K562 (cell line): ENCODE measurements around the gene SYVN1. TPM values are rescaled to one million over a fixed set of nuclear protein-coding genes. Genes with fewer than 3 reads are reported as not detected.

Experiments
- CREBBP ChIP-seq: IDR thresholded peaks from one replicate; pipeline ENCODE4 v1.6.1; 2012; ENCODE audit warnings: low read depth, mild to moderate bottlenecking, control low read depth, inconsistent platforms, low read length
- DIDO1 ChIP-seq: fragments of 450-650 bp; IDR thresholded peaks from 2 replicates; pipeline ENCODE4 v1.6.1; 2016; ENCODE audit warnings: low read depth, missing biosample characterization, missing genetic modification characterization
- ETV6 ChIP-seq, 3 experiments: fragments of 150-350 bp in 1 of 3; sonication (generic) in 1 of 3; formaldehyde crosslinking in 1 of 3; IDR thresholded peaks; 2 replicates each; pipeline versions ENCODE4 v1.6.1 to v1.8.0; 2014 to 2022; ENCODE audit warnings: borderline replicate concordance in 2 of 3, low read depth in 2 of 3, antibody characterized with exemption in 1 of 3, low read length in 1 of 3, mild to moderate bottlenecking in 1 of 3, missing genetic modification reagents in 1 of 3
- FOXO4 ChIP-seq: fragments of 450-650 bp; formaldehyde crosslinking; IDR thresholded peaks from 2 replicates; pipeline ENCODE4 v1.4.0; 2020; ENCODE audit warnings: mild to moderate bottlenecking, moderate library complexity
- HDAC3 ChIP-seq: fragments of 450-650 bp; IDR thresholded peaks from 2 replicates; pipeline ENCODE4 v1.6.1; 2018; ENCODE audit warnings: borderline replicate concordance, mild to moderate bottlenecking, moderate library complexity; ENCODE audit not compliant: partially characterized antibody
- HMG20B ChIP-seq: fragments of 250-450 bp; sonication (Bioruptor Pico); IDR thresholded peaks from 2 replicates; pipeline ENCODE4 v1.5.0; 2021; ENCODE audit warnings: mild to moderate bottlenecking
- STAG1 ChIP-seq: sonication (generic); formaldehyde crosslinking; IDR thresholded peaks from 2 replicates; pipeline ENCODE4 v1.5.0; 2020; ENCODE audit warnings: missing genetic modification reagents, borderline replicate concordance
- TEAD1 ChIP-seq, 2 experiments: fragments of 450-650 bp in 1 of 2; sonication (generic) in 1 of 2; formaldehyde crosslinking; IDR thresholded peaks; 2 replicates each; pipeline versions ENCODE4 v1.4.0 to v1.8.0; 2020 to 2022; ENCODE audit warnings: mild to moderate bottlenecking in 2 of 2, missing genetic modification reagents in 1 of 2
- U2AF1 ChIP-seq: fragments of 200-400 bp; formaldehyde crosslinking; optimal IDR thresholded peaks from 2 replicates; pipeline ENCODE3; 2017; ENCODE audit warnings: mild to moderate bottlenecking, low read depth, low read length, moderate library complexity
- ZC3H8 ChIP-seq: fragments of 450-650 bp; IDR thresholded peaks from 2 replicates; pipeline ENCODE4 v1.6.1; 2017
- ZFX ChIP-seq: sonication (generic); formaldehyde crosslinking; IDR thresholded peaks from 2 replicates; pipeline ENCODE4 v1.8.0; 2022; ENCODE audit warnings: mild to moderate bottlenecking, missing genetic modification reagents, moderate library complexity
- ZNF24 ChIP-seq: fragments of 450-650 bp; IDR thresholded peaks from 2 replicates; pipeline ENCODE4 v1.6.1; 2016
- ZNF318 ChIP-seq, 2 experiments: fragments of 450-650 bp; IDR thresholded peaks; 2 replicates each; pipeline ENCODE4 v1.6.1; 2016; ENCODE audit warnings: mild to moderate bottlenecking in 2 of 2, borderline replicate concordance in 1 of 2, low read depth in 1 of 2, moderate library complexity in 1 of 2
- polyA plus RNA-seq, 8 experiments: library from polyadenylated mRNA; depleted of rRNA in 4 of 8; stranded (reverse) in 5 of 8; unstranded in 3 of 8; fragments of >200 nt; fragmentation: Nextera tagmentation in 2 of 8; fragmentation: Illumina TruSeq in 1 of 8; extraction: Ambion mirVana in 2 of 8; extraction: Trizol in 1 of 8; gene quantifications; 2 replicates each; pipeline versions ENCODE4 v1.2.1 to v1.2.3, GENCODE V29; 2011 to 2014; ENCODE audit warnings: inconsistent platforms in 1 of 8, missing spikeins in 1 of 8
- total RNA-seq, 7 experiments: library from RNA; depleted of rRNA in 6 of 7; stranded (reverse); fragments of >200 nt in 6 of 7; fragmentation: Illumina TruSeq in 2 of 7; extraction: Trizol in 2 of 7; gene quantifications; 2 replicates each; pipeline versions ENCODE4 v1.2.1 to v1.2.3, GENCODE V29; 2011 to 2021; ENCODE audit warnings: low replicate concordance in 1 of 7
- TF ChIP-seq, protein P1 (sequence below): fragments of 250-450 bp; sonication (Bioruptor Pico); IDR thresholded peaks from 2 replicates; pipeline ENCODE4 v1.8.0; 2021; ENCODE audit warnings: moderate library complexity, mild to moderate bottlenecking, inconsistent platforms

SYVN1 gene
- total and polyA plus RNA-seq, 9 of the 15 experiments (the other 6 are each of a cell fraction or from before 2014, with no cell fraction given), result 0.41 to 47.4 (median 9.9) TPM

GRCh38 chr11:65117206-65118096 is 16.9 kb downstream of the SYVN1 start, which contains the start of gene ZNHIT2 (continued):
- TF ChIP-seq ZNF318 (IDR thresholded peaks at IDR 0.05; ENCODE audit: borderline replicate concordance in 1 of 2, low read depth in 1 of 2), result no peak
- no peak for TF ChIP-seq CREBBP
- TF ChIP-seq, protein P1, sequence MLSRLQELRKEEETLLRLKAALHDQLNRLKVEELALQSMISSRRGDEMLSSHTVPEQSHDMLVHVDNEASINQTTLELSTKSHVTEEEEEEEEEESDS (CRISPR knock-in tag), result no peak
- TF ChIP-seq HMG20B (CRISPR knock-in tag), result no peak
- no peak; a peak in 1 of 4 replicates for TF ChIP-seq ETV6 (IDR thresholded peaks at IDR 0.05; ENCODE audit: borderline replicate concordance in 1 of 2, low read depth in 2 of 2, low read length in 1 of 2)
- peak; percentile 49; the same call in 1 of the 2 replicates for TF ChIP-seq ETV6 (CRISPR knock-in tag; IDR thresholded peaks at IDR 0.05; ENCODE audit: borderline replicate concordance)
- peak; percentile 100 for TF ChIP-seq ZFX
- TF ChIP-seq STAG1 (CRISPR knock-in tag), result peak; percentile 74; the same call in 1 of the 2 replicates
- TF ChIP-seq ZNF24, result no peak
- peak; percentile 97 for TF ChIP-seq U2AF1
- TF ChIP-seq TEAD1 (CRISPR knock-in tag; IDR thresholded peaks at IDR 0.05), result peak; percentile 5 to 81; a peak in 2 of 4 replicates
- TF ChIP-seq DIDO1, result 0 out of 2 replicates have a peak, but pooled peaks have one; percentile 71
- peak; percentile 16; the same call in 1 of the 2 replicates for TF ChIP-seq ZC3H8
- 0 out of 2 replicates have a peak, but pooled peaks have one; percentile 61 for TF ChIP-seq FOXO4 (CRISPR knock-in tag)
- TF ChIP-seq HDAC3, result no peak
